Natural killer cell treated with Interleukin-12 subunit alpha and Interleukin-12 subunit beta and Interleukin-15 and Interleukin-18, amount 100 ng/mL, for 72 hours (primary cell): Measurements from ENCODE around the gene FAM53A. TPM values are rescaled to one million over a fixed set of nuclear protein-coding genes. Genes with fewer than 3 reads are reported as not detected.

Experiments
- ATAC-seq, 2 donors: fragments of 150-1000 bp; cut with Tn5 transposase in 1 of 2; sonication (Bioruptor Pico), chemical (Tn5 transposase) in 1 of 2; 2 replicates each; pipeline ENCODE4 v1.10.0; 2021
- DNase-seq: peaks from one replicate; pipeline ENCODE4 v3.0.0; 2022; ENCODE audit warnings: low spot score
- H3K27ac Mint-ChIP-seq, 2 donors: 1 replicate in 1 of 2; 2 replicates in 1 of 2; pipeline ENCODE4 v1.8.0; 2022; ENCODE audit warnings: mixed read lengths in 2 of 2, mild to moderate bottlenecking in 1 of 2, moderate library complexity in 1 of 2
- H3K27me3 Mint-ChIP-seq, 2 donors: 1 replicate in 1 of 2; 2 replicates in 1 of 2; pipeline ENCODE4 v1.8.0; 2022; ENCODE audit warnings: mixed read lengths in 2 of 2
- H3K36me3 Mint-ChIP-seq: one replicate; pipeline ENCODE4 v1.8.0; 2022; ENCODE audit warnings: mixed read lengths
- H3K4me1 Mint-ChIP-seq, 2 donors: 1 replicate in 1 of 2; 2 replicates in 1 of 2; pipeline ENCODE4 v1.8.0; 2022; ENCODE audit warnings: low read depth in 2 of 2, mixed read lengths in 2 of 2, mild to moderate bottlenecking in 1 of 2
- H3K4me3 Mint-ChIP-seq: one replicate; pipeline ENCODE4 v1.8.0; 2022; ENCODE audit warnings: mixed read lengths
- H3K9me3 Mint-ChIP-seq: 2 replicates; pipeline ENCODE4 v1.8.0; 2022; ENCODE audit warnings: mixed read lengths
- total RNA-seq, 2 donors: library from RNA; stranded (reverse); gene quantifications; one replicate each; pipeline ENCODE4 v1.2.3, GENCODE V29; 2022

Gene FAM53A
- total RNA-seq, 2 donors from 2014 or later: 0.78 to 6.2 TPM

GRCh38 chr4:1667273-1667672, 16.8 kb downstream of the FAM53A start:
- no peak for DNase-seq

GRCh38 chr4:1666391-1666790, 17.7 kb downstream of the FAM53A start:
- H3K9me3 Mint-ChIP-seq: no peaks in the 10 kb centered on the region
- DNase-seq: no peak
- no peaks in the 10 kb centered on the region for H3K4me1 Mint-ChIP-seq
- H3K27ac Mint-ChIP-seq: no peak overlapping the region
- no peak overlapping the region for H3K4me3 Mint-ChIP-seq
- no peak for ATAC-seq
- H3K36me3 Mint-ChIP-seq: no peaks in the 10 kb centered on the region
- no peaks in the 10 kb centered on the region for H3K27me3 Mint-ChIP-seq

More at GRCh38 chr4:1667273-1667672, 16.8 kb downstream of the FAM53A start:
- Mint-ChIP-seq H3K9me3 (no peaks in the 10 kb centered on the region), H3K27ac (no peak overlapping the region), H3K4me3 (no peak overlapping the region), H3K27me3 (no peaks in the 10 kb centered on the region), H3K4me1 (no peaks in the 10 kb centered on the region), H3K36me3 (no peaks in the 10 kb centered on the region)
- ATAC-seq: no peak

GRCh38 chr4:1664141-1664540, 20.0 kb downstream of the FAM53A start:
- H3K27ac Mint-ChIP-seq: no peak overlapping the region

GRCh38 chr4:1663549-1663948, 20.6 kb downstream of the FAM53A start:
- Mint-ChIP-seq H3K4me3 (no peak overlapping the region), H3K27me3 (no peaks in the 10 kb centered on the region), H3K9me3 (no peaks in the 10 kb centered on the region), H3K36me3 (no peaks in the 10 kb centered on the region), H3K27ac (no peak overlapping the region), H3K4me1 (no peaks in the 10 kb centered on the region)
- ATAC-seq (no peak), DNase-seq (no peak)

More at GRCh38 chr4:1664141-1664540, 20.0 kb downstream of the FAM53A start:
- no peak overlapping the region for H3K4me3 Mint-ChIP-seq
- no peaks in the 10 kb centered on the region for H3K9me3 Mint-ChIP-seq
- H3K27me3 Mint-ChIP-seq: no peaks in the 10 kb centered on the region
- DNase-seq (no peak), ATAC-seq (no peak)
- H3K4me1 Mint-ChIP-seq: no peaks in the 10 kb centered on the region
- no peaks in the 10 kb centered on the region for H3K36me3 Mint-ChIP-seq

- no peak overlapping the region for H3K27ac Mint-ChIP-seq
- ATAC-seq (no peak), DNase-seq (no peak)
- no peaks in the 10 kb centered on the region for H3K9me3 Mint-ChIP-seq
- H3K27me3 Mint-ChIP-seq: no peaks in the 10 kb centered on the region
- no peak overlapping the region for H3K4me3 Mint-ChIP-seq
- no peaks in the 10 kb centered on the region for H3K4me1 Mint-ChIP-seq
- H3K36me3 Mint-ChIP-seq: no peaks in the 10 kb centered on the region
Observed at GRCh38 chr4:1661695-1662094, 22.4 kb downstream of the FAM53A start.

GRCh38 chr4:1660948-1661677, 23.0 kb downstream of the FAM53A start:
- Mint-ChIP-seq H3K27ac (no peak overlapping the region), H3K4me1 (no peaks in the 10 kb centered on the region), H3K36me3 (no peaks in the 10 kb centered on the region), H3K9me3 (no peaks in the 10 kb centered on the region), H3K27me3 (no peaks in the 10 kb centered on the region), H3K4me3 (no peak overlapping the region)
- no peak for DNase-seq
- no peak for ATAC-seq

- no peak overlapping the region for H3K27ac Mint-ChIP-seq
- no peaks in the 10 kb centered on the region for H3K4me1 Mint-ChIP-seq
- H3K4me3 Mint-ChIP-seq: no peak overlapping the region
- no peaks in the 10 kb centered on the region for H3K27me3 Mint-ChIP-seq
- H3K36me3 Mint-ChIP-seq: no peaks in the 10 kb centered on the region
- DNase-seq: no peak
- no peak for ATAC-seq
- H3K9me3 Mint-ChIP-seq: no peaks in the 10 kb centered on the region
Observed at GRCh38 chr4:1659104-1660043, 24.7 kb downstream of the FAM53A start.

- DNase-seq: no peak
- H3K27ac Mint-ChIP-seq: no peak overlapping the region
- H3K36me3 Mint-ChIP-seq: no peaks in the 10 kb centered on the region
- H3K4me3 Mint-ChIP-seq: no peak overlapping the region
- no peaks in the 10 kb centered on the region for H3K9me3 Mint-ChIP-seq
- ATAC-seq: no peak
- no peaks in the 10 kb centered on the region for H3K4me1 Mint-ChIP-seq
- no peaks in the 10 kb centered on the region for H3K27me3 Mint-ChIP-seq
Observed at GRCh38 chr4:1658581-1658980, 25.5 kb downstream of the FAM53A start.

GRCh38 chr4:1658146-1658545, 26.0 kb downstream of the FAM53A start:
- ATAC-seq: no peak
- no peak for DNase-seq
- Mint-ChIP-seq H3K4me1 (no peaks in the 10 kb centered on the region), H3K9me3 (no peaks in the 10 kb centered on the region), H3K4me3 (no peak overlapping the region), H3K27ac (no peak overlapping the region), H3K27me3 (no peaks in the 10 kb centered on the region), H3K36me3 (no peaks in the 10 kb centered on the region)

- H3K4me3 Mint-ChIP-seq: no peak overlapping the region
- no peaks in the 10 kb centered on the region for H3K4me1 Mint-ChIP-seq
- H3K36me3 Mint-ChIP-seq: no peaks in the 10 kb centered on the region
- H3K27ac Mint-ChIP-seq: no peak overlapping the region
- no peaks in the 10 kb centered on the region for H3K27me3 Mint-ChIP-seq
- ATAC-seq (no peak), DNase-seq (no peak)
- H3K9me3 Mint-ChIP-seq: no peaks in the 10 kb centered on the region
Observed at GRCh38 chr4:1656986-1657385, 27.1 kb downstream of the FAM53A start.

- Mint-ChIP-seq H3K4me1 (no peaks in the 10 kb centered on the region), H3K27ac (no peak overlapping the region)
Observed at GRCh38 chr4:1656132-1656531, 28.0 kb downstream of the FAM53A start.

GRCh38 chr4:1655676-1656075, 28.4 kb downstream of the FAM53A start:
- no peak for DNase-seq
- Mint-ChIP-seq H3K4me1 (no peaks in the 10 kb centered on the region), H3K4me3 (no peak overlapping the region), H3K27ac (no peak overlapping the region), H3K36me3 (no peaks in the 10 kb centered on the region), H3K9me3 (no peaks in the 10 kb centered on the region), H3K27me3 (no peaks in the 10 kb centered on the region)
- no peak for ATAC-seq

More at GRCh38 chr4:1656132-1656531, 28.0 kb downstream of the FAM53A start:
- H3K27me3 Mint-ChIP-seq: no peaks in the 10 kb centered on the region
- no peak overlapping the region for H3K4me3 Mint-ChIP-seq
- no peaks in the 10 kb centered on the region for H3K9me3 Mint-ChIP-seq
- no peaks in the 10 kb centered on the region for H3K36me3 Mint-ChIP-seq
- DNase-seq: no peak
- no peak for ATAC-seq

GRCh38 chr4:1655081-1655480, 29.0 kb downstream of the FAM53A start:
- peak in 1 of 2 donors; percentile 8 for ATAC-seq

More at GRCh38 chr4:1655081-1655480, 29.0 kb downstream of the FAM53A start:
- Mint-ChIP-seq H3K27ac (no peak overlapping the region), H3K36me3 (no peaks in the 10 kb centered on the region), H3K9me3 (no peaks in the 10 kb centered on the region), H3K4me1 (no peaks in the 10 kb centered on the region), H3K4me3 (no peak overlapping the region), H3K27me3 (no peaks in the 10 kb centered on the region)
- no peak for DNase-seq
